Suprapubic skin (tissue), 4 donors: ENCODE measurements around the gene JAK1.

Experiments
- CTCF ChIP-seq, 2 donors: fragments of 200-600 bp in 1 of 2; fragments of 450-650 bp in 1 of 2; sonication (generic) in 1 of 2; IDR thresholded peaks; one replicate each; pipeline ENCODE4 v1.5.1; 2016 to 2019; ENCODE audit warnings: antibody characterized with exemption in 2 of 2, mild to moderate bottlenecking in 1 of 2, moderate library complexity in 1 of 2
- EP300 ChIP-seq: sonication (generic); formaldehyde crosslinking; IDR thresholded peaks from one replicate; pipeline ENCODE4 v1.6.1; 2017; ENCODE audit warnings: antibody characterized with exemption
- POLR2A ChIP-seq, 2 donors: fragments of 450-650 bp; IDR thresholded peaks; one replicate each; pipeline ENCODE4 v1.6.1; 2017; ENCODE audit warnings: antibody characterized with exemption in 2 of 2, mild to moderate bottlenecking in 2 of 2, moderate library complexity in 2 of 2
- POLR2AphosphoS5 ChIP-seq, 3 donors: sonication (generic); formaldehyde crosslinking; IDR thresholded peaks; one replicate each; pipeline ENCODE4 v1.6.1; 2017; ENCODE audit warnings: antibody characterized with exemption in 3 of 3

- TF ChIP-seq CTCF (IDR thresholded peaks at IDR 0.05) (no peak), POLR2A (IDR thresholded peaks at IDR 0.05) (no peak), EP300 (no peak), POLR2AphosphoS5 (IDR thresholded peaks at IDR 0.05) (no peak)
These were observed 18.4 kb upstream of the JAK1 start for GRCh38 chr1:64984737-64985136.
